GM18502 (cell line): Measurements from ENCODE around the gene RAPSN.

Experiments used
- ATAC-seq: cut with Tn5 transposase; IDR thresholded peaks from one replicate; pipeline ENCODE4 v1.9.1; 2021; ENCODE audit warnings: mild to moderate bottlenecking; ENCODE audit not compliant: unreplicated experiment, poor library complexity

Gene RAPSN

GRCh38 chr11:47436726-47437125 is 12.2 kb downstream of the RAPSN start:
- ATAC-seq: no peak

DNA sequence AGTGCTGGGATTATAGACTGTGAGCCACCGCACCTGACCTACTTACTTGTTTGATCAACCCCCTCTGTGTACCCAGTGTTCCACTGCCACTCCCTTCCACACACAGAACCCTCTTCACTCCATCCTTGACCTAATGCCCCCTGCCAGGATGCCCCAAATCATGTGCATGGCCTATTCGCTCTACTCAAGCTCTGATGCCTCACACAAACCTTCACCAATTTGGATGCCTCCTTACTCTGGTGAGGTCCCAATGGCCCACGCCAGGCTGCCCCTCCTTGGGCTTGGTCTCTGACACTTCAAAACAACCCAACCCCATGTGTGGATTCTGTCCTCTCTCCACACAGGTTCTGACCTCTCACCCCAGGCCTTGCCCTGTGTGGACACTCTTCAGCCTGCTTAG is 13.2 kb downstream of the RAPSN start:
- no peak for ATAC-seq

DNA sequence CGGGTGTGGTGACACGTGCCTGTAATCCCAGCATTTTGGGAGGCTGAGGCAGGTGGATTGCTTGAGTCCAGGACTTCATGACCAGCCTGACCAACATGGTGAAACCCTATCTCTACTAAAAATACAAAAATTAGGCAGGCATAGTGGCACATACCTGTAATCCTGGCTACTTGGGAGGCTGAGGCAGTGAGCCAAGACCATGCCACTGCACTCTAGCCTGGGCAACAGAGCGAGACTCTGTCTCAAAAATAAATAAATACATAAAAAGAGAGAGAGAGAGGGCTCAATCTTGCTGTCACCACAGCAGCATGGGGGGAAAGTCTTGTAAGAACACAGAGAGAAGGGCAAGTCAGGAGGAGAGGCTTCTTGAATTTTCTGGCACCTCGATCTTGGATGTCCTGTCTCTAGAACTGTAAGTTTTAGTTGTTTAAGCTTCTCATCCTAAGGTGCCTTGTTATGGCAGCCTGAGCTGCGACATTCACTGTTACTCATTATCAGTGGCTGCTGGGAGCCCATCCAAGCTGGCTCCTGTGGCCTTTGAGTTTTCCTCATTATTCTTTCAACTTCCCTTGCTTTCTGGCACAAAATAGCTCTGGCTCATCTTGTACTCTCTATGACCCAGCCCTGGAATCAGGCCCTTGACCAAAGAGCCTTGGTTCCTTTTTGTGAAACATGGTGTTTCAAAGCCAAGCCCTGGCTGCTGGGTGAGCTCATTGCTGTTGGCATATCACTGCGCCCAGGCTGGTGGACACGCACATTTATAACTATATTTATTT is 14.7 kb downstream of the RAPSN start:
- ATAC-seq: no peak

DNA sequence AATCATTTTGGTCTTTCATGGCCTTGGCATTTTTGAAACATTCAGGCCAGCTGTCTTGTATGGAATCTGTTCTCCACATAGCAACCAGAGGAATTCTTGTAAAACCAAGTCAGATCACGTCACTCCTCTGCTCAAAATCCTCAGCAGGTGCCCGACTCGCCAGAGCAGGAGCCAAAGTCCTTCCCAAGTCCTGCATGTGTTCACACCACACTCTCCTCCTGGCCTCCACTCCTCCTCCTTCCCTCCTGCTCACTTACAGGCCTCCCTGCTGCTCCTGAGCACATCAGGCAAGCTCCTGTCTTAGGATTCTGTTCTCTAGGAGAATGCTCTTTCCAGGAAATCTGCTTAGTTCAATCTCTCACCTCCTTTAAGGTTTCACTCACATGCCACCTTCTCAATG is 15.8 kb downstream of the RAPSN start:
- ATAC-seq: no peak

- no peak for ATAC-seq
Measured at GRCh38 chr11:47431356-47432083, 17.4 kb downstream of the RAPSN start.

- no peak for ATAC-seq
Measured at GRCh38 chr11:47430524-47430923, 18.4 kb downstream of the RAPSN start.

- ATAC-seq: peak; percentile 90
Measured at GRCh38 chr11:47426062-47426956, 22.6 kb downstream of the RAPSN start, which contains the start of gene PSMC3. Gene PSMC3, minus strand, starts transcription at chr11:47426439. Its CDS starts 160 bp downstream, at chr11:47426279.

DNA sequence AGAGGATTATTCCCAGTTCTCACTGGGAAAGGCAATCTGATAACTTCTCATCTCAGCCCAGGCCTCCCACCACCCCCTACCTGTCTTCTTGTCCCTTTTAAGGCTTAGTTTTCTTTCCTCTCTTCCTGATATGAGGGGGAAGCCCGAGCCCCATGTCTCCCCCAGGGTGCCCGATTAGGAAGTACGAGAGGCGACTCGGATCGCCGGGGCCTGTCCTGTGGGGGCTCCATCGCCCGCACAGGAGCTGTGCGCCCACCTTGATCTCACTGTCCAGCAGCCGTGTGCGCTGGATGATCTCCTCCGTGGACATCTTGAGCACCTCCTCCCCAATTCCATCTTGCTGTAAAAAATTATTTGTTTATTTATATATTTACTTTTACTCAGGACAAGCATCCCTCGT is 23.3 kb downstream of the RAPSN start:
- no peak for ATAC-seq

GRCh38 chr11:47418454-47419259 is 30.3 kb downstream of the RAPSN start:
- ATAC-seq: no peak

GRCh38 chr11:47417712-47418111 is 31.2 kb downstream of the RAPSN start:
- no peak for ATAC-seq

DNA sequence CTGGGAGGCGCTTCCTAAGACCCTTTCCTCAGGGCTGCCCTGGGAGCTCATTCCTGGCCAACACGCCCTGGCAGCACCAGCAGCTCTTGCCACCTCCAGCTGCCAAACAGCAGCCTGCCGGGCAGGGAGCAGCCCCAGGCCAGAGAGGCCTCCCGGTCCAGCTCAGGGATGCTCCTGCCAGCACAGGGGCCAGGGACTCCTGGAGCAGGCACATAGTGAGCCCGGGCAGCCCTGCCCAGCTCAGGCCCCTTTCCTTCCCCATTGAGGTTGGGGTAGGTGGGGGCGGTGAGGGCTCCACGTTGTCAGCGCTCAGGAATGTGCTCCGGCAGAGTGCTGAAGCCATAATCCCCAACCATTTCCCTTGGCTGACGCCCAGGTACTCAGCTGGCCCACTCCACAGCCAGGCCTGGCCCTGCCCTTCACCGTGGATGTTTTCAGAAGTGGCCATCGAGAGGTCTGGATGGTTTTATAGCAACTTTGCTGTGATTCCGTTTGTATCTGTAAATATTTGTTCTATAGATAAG is 32.9 kb downstream of the RAPSN start:
- no peak for ATAC-seq

GRCh38 chr11:47415091-47415854 is 33.7 kb downstream of the RAPSN start:
- ATAC-seq: no peak

- no peak for ATAC-seq
Measured at GRCh38 chr11:47414685-47415070, 34.3 kb downstream of the RAPSN start.

DNA sequence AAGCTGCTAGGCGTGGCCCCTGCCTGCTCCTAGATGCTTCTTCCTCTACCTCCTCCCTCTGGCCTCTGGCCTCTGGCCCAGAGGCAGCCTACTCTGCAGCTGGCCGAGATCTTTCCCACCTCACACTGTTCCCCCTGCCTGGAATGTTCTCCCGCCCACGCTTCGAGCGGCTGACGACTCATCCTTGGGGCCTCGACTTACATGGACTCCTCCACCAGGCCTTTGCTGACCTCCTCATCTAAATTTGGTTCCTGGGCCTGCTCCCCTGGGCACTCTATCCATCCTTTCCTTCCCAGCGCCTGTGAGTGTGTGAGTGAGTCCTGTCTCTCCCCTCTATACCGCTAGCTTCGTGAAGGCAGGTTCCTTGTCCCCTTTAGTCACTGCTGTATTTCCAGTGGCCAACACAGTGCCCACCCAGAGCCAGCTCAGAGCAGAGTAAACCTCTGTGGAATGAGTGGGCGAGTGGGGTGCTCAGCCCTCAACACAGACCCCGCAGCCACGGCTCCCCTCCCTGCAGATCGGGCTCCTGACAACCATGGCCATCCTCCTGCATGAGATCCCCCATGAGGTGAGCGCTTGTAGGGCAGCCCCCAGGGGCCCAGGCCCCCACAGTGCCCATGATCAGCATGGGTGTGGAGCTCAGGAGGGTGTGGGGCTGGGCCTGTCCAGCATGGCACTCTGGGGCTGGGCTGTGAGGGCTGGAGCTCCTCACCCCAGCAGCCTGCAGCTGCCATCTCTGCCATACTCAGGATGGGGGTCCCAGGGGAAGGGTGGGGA is 34.8 kb downstream of the RAPSN start:
- no peak for ATAC-seq

DNA sequence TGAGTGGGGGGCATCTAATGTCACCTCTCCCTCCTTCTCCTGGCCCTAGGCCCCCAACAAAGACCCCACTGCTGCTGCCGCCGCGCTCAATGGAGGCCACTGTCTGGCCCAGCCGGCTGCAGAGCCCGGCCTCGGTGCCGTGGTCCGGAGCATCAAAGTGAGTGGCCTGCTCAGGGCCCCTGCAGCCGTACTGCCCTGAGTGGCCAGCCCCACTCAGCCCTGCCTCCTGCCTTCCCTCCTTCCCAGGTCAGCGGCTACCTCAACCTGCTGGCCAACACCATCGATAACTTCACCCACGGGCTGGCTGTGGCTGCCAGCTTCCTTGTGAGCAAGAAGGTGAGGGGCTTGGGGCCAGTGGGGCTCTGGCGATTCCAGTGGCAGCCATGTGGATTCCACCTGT is 35.6 kb downstream of the RAPSN start:
- ATAC-seq: no peak

- ATAC-seq: no peak
Measured at GRCh38 chr11:47411884-47412746, 36.8 kb downstream of the RAPSN start.
